Measurements from ENCODE around the gene KLHL10.

Gene KLHL10

DNA sequence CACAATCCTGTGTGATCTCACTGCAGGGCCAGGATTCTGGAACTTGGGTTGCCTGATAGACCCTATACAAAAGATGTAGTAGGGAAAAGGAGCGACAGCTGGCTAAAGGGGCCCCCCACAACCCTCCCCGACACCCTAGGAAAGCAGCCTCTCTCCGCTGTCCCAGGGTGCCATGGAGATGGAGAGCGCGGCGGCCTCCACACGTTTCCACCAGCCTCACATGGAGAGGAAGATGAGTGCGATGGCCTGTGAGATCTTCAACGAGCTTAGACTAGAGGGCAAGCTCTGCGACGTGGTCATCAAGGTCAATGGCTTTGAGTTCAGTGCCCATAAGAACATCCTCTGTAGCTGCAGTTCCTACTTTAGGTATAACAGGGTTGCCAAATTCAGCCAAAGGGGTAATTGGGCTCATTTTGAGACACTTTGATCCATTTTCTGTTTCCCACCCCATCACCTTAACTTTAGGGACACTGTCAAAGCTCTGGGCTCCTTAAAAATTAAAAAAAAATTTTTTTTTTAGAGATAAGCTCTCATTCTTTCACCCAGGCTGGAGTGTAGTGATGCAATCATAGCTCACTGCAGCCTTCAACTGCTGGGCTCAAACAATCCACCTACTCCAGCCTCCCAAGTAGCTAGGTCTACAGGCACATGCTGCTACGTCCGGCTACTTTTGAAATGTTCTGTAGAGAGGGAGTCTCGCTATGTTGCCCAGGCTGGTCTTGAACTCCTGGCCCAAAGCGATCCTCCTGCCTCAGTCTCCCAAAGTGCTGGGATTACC is at the start of gene KLHL10:
Gene KLHL10, plus strand, starts transcription at position 65 of the 778 bp plus-strand sequence. Its CDS starts 108 bp downstream, at position 173.
- Histone ChIP-seq H3K9me3 (no peaks in the 10 kb centered on the region), H3K27me3 (peaks cover 80% of the 10 kb centered on the region), H3K4me1 (ENCODE audit: control insufficient read depth in 1 of 2, insufficient read depth in 1 of 2, low read depth in 1 of 2, low read length in 1 of 2) (peaks cover 3 to 12% of the 10 kb centered on the region in 2 experiments), H3K4me3 (ENCODE audit: low read depth in 1 of 2, low read length in 1 of 2) (no peak within 1 kb of the TSS), H3K27ac (no peak within 1 kb of the TSS), H3K36me3 (no peaks in the 10 kb centered on the region)
- TF ChIP-seq, protein P1, sequence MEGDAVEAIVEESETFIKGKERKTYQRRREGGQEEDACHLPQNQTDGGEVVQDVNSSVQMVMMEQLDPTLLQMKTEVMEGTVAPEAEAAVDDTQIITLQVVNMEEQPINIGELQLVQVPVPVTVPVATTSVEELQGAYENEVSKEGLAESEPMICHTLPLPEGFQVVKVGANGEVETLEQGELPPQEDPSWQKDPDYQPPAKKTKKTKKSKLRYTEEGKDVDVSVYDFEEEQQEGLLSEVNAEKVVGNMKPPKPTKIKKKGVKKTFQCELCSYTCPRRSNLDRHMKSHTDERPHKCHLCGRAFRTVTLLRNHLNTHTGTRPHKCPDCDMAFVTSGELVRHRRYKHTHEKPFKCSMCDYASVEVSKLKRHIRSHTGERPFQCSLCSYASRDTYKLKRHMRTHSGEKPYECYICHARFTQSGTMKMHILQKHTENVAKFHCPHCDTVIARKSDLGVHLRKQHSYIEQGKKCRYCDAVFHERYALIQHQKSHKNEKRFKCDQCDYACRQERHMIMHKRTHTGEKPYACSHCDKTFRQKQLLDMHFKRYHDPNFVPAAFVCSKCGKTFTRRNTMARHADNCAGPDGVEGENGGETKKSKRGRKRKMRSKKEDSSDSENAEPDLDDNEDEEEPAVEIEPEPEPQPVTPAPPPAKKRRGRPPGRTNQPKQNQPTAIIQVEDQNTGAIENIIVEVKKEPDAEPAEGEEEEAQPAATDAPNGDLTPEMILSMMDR (IDR thresholded peaks at IDR 0.05): no peak

DNA sequence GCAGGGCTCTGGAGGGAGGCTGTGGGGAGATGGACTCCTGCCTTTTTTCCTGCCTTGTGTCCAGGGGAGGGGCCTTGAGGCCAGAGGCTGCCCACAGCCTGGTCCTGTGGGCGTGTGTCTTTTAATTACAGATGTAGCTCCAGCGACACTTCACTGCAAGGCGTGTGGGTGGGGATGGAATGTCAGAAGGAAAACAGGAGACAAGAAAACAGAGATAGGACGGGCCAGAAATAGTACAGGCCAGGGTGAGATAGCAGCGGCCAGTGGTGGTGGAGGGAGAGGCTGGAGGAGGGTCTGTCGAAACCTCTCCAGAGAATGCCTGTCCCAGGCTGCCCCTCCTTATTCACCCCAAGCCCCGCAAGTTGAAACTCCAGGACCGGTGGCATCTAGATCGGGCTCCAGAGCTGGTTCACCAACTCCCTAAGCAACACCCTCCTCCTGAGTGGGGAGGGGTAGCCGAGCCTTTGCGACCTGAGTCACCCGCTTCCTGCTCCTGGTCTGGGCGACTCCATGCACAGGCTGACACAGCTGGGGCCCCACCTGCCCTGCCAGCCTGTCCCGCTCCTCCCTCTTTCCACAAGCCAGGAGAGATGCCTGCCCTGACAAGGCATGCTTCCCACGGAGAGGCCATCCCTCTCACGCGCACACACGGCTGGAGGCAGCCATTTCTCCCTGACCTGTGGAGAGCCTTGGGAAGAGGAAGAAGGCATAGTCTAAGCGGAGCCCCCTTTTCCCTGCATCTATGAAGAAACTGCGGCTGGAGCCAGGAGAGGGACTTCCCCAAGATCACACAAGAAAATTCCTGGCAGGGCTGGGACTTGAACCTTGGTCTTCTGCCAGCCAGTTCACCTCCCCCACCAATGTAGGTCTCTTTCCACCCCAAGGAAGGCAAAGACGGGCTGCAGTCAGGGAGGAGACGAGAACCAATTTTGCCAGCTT is 44.5 kb upstream of the KLHL10 start:
- no peaks in the 10 kb centered on the region for H3K4me1 ChIP-seq (ENCODE audit: control insufficient read depth in 1 of 2, insufficient read depth in 1 of 2, low read depth in 1 of 2, low read length in 1 of 2)
- TF ChIP-seq, protein P1 (IDR thresholded peaks at IDR 0.05): no peak
- no peak overlapping the region for H3K4me3 ChIP-seq (ENCODE audit: low read depth in 1 of 2, low read length in 1 of 2)
- H3K27ac ChIP-seq: no peak overlapping the region
- H3K27me3 ChIP-seq: peaks cover 26% of the 10 kb centered on the region
- H3K9me3 ChIP-seq: no peaks in the 10 kb centered on the region
- no peaks in the 10 kb centered on the region for H3K36me3 ChIP-seq

DNA sequence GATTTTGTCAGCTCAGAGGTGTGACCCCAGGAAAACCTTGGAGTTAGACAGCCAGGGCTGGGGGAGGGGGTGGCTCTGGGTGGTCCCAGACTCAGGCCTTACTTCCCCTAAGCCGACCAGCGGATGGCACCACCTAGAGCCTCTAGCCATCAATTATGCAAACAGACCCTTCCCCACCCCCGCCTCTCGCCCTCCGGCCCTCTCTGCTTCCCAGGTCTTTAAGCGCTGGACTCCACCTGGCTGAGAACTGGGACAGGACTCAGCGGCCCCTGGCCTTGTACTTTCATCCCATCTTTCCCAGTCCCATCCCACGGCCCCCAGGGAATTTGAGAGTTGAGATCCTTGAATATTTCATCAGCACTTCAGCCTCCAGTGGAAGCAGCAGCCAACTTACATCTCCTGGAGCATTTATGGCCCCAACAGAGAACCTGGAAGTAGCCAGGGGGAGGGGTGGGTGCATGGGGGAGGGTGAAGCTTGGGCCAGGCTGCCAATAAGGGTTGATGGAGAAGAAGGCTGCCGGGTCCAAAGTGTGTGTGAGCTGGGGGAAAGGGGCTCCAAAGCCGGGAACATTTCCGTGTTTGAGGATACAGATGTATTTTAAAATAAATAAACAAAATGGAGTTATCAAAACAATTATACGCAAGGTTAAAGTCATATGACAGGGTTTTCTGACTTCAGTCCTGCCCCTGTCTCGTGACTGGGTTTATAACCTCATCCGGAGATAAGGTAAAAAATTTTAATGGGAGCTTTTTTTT is 43.7 kb upstream of the KLHL10 start:
- TF ChIP-seq, protein P1 (IDR thresholded peaks at IDR 0.05): no peak
- H3K4me3 ChIP-seq (ENCODE audit: low read depth in 1 of 2, low read length in 1 of 2): no peak overlapping the region
- H3K9me3 ChIP-seq: no peaks in the 10 kb centered on the region
- no peak overlapping the region for H3K27ac ChIP-seq
- H3K36me3 ChIP-seq: no peaks in the 10 kb centered on the region
- peaks cover 17% of the 10 kb centered on the region for H3K27me3 ChIP-seq
- no peaks in the 10 kb centered on the region for H3K4me1 ChIP-seq (ENCODE audit: control insufficient read depth in 1 of 2, insufficient read depth in 1 of 2, low read depth in 1 of 2, low read length in 1 of 2)

DNA sequence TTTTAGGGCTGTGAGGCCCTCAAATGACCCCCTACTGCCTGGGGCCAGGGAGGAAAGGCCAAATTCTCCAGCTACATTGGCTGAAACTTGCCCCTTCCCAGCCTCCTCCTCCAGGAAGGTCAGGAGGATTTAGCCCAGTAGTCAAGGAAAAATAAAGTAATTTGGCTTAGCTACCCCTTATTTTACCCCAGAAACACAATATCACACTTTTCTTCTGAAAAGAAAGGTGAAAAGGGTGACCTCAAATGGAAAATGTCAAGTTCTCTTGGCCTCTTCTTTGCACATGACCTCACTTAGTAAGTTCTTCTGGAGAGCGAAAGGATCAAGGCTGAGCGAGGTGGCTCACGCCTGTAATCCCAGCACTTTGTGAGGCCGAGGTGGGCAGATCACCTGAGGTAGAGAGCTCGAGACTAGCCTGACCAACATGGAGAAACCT is 43.1 kb upstream of the KLHL10 start:
- no peak overlapping the region for H3K4me3 ChIP-seq (ENCODE audit: low read depth in 1 of 2, low read length in 1 of 2)
- no peaks in the 10 kb centered on the region for H3K4me1 ChIP-seq (ENCODE audit: control insufficient read depth in 1 of 2, insufficient read depth in 1 of 2, low read depth in 1 of 2, low read length in 1 of 2)
- TF ChIP-seq, protein P1 (IDR thresholded peaks at IDR 0.05): no peak
- H3K27me3 ChIP-seq: peaks cover 11% of the 10 kb centered on the region
- no peaks in the 10 kb centered on the region for H3K36me3 ChIP-seq
- no peaks in the 10 kb centered on the region for H3K9me3 ChIP-seq
- H3K27ac ChIP-seq: no peak overlapping the region
